Stimulated activated CD8-positive, alpha-beta memory T cell treated with anti-CD3 and anti-CD28 coated beads, Interleukin-7, amount 100 ng/mL, for 24 hours (primary cell): ENCODE results near the gene CBX3.
"Not testable (repeated sequence)": the region's sequence is repeated elsewhere in the genome, so short reads cannot be mapped to it uniquely, and the experiment has no call there.

Experiments
- DNase-seq: peaks from one replicate; pipeline ENCODE4 v3.0.0-alpha.2; 2020; ENCODE audit warnings: low read depth

Gene CBX3

DNA sequence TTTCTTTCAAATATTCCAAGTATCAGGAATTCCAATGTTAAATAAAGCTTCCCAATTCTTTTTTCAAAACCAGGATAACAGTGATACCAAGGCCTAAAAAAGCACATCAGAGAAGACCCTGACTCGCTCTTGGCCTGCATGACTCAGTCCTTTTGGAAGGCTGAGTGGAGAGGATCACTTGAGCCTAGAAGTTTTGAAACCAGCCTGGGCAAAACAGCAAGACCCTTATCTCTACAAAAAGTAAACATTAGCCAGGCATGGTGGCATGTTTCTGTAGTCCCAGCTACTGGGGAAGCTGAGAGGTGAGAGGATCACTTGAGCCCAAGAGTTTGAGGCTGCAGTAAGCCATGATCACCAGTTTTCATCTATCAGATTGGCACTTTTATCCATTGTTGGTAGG lies 30.9 kb upstream of the CBX3 start:
- no peak for DNase-seq

DNA sequence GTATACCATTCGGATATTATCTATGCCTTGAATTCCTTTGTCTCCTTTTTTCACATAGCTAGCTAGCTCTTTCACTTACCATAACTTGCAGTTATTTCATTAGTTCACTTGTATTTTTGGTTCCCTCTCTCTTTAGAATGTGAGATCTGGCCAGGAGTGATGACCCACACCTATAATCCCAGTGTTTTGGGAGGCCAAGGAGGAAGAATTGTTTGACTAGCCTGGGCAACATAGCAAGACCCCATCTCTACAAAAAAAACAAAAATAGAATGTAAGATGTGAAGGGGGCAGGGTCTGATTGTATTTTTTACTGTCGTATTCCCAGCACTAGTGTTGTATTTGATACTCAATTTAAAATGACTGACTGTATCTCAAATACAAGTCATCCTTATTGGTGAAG lies 29.9 kb upstream of the CBX3 start:
- DNase-seq: no peak

DNA sequence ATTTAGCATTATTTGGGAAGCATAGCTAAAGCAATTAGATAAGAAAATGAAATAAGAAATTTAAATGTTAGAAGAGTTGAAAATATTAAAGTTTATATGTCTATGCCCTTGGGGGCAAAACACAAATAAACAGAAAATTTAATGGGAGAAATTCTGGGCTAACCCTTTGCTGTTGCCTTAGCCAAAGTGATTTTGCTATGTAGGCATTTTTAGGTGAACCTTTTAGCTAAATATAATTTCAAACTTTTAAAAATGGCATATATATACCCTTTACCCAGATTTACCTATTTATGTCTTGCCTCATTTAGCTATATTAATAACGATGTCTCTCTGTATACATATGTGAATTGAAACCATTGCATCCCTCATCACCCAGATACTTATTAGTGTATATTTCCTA lies 29.5 kb upstream of the CBX3 start:
- no peak for DNase-seq

DNA sequence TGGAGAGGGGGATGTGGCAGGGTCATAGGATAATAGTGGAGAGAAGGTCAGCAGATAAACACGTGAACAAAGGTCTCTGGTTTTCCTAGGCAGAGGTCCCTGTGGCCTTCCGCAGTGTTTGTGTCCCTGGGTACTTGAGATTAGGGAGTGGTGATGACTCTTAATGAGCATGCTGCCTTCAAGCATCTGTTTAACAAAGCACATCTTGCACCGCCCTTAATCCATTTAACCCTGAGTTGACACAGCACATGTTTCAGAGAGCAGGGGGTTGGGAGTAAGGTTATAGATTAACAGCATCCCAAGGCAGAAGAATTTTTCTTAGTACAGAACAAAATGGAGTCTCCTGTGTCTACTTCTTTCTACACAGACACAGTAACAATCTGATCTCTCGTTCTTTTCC lies 25.6 kb upstream of the CBX3 start:
- DNase-seq: not testable (repeated sequence)

DNA sequence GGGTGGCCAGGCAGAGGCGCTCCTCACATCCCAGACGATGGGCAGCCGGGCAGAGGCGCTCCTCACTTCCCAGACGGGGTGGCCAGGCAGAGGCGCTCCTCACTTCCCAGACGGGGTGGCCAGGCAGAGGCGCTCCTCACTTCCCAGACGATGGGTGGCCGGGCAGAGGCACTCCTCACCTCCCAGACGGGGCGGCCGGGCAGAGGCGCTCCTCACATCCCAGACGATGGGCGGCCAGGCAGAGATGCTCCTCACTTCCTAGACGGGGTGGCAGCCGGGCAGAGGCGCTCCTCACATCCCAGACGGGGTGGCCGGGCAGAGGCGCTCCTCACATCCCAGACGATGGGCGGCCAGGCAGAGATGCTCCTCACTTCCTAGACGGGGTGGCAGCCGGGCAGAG lies 24.8 kb upstream of the CBX3 start:
- not testable (repeated sequence) for DNase-seq

DNA sequence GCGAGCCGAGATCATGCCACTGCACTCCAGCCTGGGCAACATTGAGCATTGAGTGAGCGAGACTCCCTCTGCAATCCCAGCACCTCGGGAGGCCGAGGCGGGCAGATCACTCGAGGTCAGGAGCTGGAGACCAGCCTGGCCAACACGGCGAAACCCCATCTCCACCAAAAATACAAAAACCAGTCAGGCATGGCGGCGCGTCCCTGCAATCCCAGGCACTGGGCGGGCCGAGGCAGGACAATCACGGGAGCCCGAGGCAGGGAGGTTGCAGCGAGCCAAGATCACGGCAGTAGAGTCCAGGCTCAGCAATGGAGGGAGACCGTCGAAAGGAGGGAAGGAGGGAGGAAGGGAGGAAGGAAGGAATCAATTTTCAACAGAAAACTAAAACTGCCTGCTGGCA lies 24.3 kb upstream of the CBX3 start:
- DNase-seq: not testable (repeated sequence)

DNA sequence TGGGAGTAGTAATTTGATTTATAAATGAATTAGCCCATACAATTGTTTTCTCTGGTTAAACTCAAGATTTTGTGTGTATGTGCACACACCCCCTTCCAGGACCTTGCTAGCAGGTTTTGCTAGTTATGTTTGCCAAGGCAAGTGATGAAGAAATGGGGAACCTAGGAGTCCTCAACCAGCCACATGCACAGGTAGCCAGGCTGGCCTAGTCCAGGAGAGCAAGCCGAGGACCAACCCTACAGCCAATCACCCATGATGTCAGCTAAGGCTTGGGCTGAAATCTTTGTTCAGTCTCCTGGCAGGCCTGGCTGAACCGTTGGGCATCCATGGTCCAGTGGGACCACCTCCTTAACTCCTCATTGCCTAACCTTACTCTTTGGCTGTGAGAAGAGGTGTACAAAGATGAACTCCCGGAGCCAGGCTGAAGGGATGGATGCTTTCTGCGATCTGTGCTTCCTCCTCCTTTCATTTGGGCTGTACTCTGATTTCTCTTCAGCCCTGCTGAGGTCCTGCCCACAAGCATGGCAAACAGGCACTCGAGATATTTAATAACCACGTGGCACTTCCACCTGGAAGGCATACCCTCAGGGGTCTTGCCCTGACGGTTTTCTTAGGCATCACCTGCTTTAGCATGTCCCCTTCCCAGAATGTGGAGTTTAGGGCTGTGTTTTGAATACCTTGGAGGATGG lies 23.1 kb upstream of the CBX3 start:
- no peak for DNase-seq

DNA sequence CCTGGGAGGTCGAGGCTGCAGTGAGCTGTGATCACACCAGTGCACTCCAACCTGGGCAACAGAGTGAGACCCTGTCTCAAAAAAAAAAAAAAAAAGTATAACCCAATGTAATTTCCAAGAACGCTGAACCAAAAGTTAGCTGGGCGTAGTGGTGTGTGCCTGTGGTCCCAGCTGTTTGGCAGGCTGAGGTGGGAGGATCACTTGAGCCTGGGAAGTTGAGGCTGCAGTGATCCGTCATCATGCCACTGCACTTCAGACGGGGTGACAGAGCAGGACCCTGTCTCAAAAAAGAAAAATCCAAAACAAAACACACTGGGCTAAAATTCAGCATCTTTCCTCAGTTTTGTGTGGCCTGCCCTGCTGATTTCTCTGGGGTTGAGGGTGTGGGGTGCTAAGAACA lies 22.1 kb upstream of the CBX3 start:
- no peak for DNase-seq

DNA sequence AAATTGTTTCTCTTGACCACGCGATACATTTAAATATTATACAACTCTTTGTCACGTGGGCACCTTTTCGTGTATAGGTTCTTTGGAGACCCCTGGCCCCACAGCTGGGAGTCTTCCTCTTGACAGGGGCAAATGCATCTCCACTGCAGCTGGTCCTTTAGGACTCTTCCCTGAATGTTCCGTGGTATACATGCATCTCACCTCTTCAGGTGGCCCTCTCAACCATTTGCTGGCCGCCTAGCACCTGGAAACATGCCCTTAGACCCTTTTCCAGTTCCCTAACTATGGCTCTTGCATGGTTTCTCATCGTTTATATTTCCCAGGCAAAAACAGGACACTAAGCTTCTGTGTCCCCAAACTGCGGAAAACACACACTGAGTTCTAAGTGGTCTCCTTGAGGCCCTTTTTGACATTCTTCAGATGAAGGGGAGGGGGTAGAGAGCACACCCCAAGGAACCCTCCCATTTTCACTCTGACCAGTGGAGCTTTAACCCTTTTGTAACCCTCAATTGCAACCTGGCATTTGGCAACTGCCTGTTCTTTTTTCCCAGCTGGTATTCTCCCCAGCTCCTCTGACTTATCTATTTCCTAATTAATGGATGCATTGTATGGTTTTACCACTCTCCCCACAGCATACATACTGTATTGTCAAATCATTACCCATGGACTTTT lies 21.6 kb upstream of the CBX3 start:
- no peak for DNase-seq

DNA sequence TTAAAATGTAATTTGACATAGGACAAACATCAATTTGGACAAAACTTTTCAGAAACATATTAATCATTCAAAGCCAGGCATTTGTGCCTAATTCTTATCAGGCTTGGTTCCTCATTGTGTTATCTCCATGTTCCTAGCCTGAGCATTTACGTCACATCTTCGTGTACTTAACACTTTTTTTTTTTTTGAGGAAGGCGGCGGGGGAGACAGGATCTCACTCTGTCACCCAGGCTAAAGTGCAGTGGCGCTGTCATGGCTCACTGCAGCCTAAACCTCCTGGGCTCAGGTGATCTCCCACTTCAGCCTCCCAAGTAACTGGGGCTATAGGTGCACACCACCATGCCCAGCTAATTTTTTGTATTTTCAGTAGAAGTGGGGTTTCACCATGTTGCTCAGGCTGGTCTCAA lies 20.8 kb upstream of the CBX3 start:
- DNase-seq: no peak

DNA sequence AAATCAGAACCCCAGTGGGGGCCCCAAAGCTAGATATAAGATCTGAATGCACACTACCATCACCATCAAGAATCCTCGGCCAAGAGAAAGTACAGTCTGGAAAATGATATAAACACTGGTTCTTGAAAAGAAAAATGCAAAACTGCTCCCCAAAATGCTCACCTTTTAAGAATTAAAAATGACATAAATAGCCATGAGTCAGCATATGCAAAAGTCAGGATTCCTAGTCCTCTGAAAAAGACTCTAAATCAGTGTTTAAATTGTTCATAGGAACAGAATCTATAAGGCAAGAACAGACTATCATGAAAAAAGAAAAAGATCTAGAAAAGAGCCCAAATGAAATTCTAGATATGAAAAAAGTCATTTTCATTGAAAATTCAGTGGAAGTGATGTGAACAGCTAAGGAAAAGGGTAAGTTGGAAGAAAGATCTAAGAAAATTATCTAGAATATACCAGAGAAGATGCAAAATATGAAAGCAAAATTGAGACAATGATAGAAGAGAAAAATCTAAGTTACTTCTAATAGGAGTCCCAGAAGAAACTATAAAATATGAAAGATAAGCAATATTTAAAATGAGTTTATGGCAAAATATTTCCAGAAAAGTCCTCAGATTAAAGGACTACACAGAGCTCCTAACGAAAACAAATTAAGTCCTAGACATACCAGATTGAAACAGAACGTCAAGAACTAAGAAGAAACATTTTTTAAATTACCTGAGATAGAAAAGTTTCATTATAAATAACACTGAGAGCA lies 19.9 kb upstream of the CBX3 start:
- no peak for DNase-seq

DNA sequence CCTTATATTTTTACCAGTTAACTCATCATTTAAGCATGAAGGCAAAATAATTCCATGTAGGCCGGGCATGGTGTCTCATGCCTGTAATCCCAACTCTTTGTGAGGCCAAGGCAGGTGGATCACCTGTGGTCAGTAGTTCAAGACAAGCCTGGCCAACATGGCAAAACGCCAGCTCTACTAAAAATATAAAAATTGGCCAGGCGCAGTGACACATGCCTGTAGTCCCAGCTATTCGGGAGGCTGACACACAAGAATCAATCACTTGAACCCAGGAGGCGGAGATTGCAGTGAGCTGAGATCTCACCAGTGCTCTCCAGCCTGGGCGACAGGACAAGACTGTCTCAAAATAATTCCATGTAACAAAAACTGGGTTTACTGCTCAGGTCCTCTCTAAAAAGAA lies 19.3 kb upstream of the CBX3 start:
- no peak for DNase-seq

DNA sequence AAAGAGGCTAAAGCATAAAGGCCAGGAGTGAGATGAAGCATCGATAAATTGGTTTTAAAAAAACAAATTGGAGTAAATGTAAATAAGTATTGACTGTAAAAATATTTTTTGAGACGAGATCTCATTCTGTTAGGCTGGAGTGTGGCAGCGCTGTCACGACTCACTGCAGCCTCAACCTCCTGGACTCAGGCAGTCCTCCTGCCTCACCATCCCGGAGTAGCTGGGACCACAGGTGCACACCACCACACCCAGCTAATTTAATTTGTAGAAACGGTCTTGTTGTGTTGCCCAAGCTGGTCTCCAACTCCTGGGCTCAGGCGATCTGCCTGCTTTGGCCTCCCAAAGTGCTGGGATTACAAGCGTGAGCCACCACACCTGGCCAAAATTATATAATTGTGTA lies 18.8 kb upstream of the CBX3 start:
- DNase-seq: no peak

DNA sequence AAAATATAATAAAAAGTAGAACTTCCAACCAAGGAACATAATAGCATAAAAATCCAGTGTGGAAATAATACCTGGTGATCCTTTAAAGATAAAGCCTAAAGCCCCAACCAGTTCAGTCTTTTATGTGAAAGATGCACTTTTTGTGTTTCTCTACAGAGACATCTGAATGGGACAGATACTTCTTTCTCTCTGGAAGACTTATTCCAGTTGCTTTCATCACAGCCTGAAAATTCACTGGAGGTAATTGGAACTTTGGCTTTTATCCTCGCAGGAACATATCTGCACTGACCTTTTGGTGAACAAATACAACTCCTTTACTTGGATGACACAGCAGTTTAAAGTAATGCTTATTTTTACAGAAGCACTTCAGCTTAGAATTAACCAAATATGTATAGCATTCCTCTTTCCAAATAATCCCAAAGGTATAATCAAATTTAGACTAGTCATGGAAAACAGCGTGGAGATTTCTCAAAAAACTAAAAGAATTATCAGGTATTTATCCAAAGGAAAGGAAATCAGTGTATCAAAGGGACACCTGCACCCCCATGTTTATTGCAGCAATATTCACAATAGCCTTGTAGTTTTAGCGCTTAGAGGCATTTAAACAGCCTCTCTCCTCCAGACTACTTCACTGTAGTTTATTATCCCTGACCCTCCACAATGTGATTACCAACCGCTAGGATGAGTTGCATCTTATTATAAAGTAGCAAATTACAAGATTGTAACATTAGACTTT lies 17.8 kb upstream of the CBX3 start:
- no peak for DNase-seq

DNA sequence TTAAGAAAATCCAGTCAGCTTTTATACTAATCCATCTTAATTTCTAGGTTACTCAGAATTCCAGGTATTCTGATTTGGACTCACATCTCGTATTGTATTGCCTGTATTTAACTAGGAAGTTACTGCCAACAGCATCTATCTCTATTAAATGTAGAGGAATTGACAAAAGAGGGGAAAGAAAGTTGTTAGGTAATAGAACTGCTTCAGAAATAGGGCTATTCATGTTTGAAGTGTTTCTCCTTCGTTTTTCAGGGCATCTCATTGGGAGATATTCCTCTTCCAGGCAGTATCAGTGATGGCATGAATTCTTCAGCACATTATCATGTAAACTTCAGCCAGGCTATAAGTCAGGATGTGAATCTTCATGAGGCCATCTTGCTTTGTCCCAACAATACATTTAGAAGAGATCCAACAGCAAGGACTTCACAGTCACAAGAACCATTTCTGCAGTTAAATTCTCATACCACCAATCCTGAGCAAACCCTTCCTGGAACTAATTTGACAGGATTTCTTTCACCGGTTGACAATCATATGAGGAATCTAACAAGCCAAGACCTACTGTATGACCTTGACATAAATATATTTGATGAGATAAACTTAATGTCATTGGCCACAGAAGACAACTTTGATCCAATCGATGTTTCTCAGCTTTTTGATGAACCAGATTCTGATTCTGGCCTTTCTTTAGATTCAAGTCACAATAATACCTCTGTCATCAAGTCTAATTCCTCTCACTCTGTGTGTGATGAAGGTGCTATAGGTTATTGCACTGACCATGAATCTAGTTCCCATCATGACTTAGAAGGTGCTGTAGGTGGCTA lies 17.1 kb upstream of the CBX3 start:
- DNase-seq: not testable (repeated sequence)

DNA sequence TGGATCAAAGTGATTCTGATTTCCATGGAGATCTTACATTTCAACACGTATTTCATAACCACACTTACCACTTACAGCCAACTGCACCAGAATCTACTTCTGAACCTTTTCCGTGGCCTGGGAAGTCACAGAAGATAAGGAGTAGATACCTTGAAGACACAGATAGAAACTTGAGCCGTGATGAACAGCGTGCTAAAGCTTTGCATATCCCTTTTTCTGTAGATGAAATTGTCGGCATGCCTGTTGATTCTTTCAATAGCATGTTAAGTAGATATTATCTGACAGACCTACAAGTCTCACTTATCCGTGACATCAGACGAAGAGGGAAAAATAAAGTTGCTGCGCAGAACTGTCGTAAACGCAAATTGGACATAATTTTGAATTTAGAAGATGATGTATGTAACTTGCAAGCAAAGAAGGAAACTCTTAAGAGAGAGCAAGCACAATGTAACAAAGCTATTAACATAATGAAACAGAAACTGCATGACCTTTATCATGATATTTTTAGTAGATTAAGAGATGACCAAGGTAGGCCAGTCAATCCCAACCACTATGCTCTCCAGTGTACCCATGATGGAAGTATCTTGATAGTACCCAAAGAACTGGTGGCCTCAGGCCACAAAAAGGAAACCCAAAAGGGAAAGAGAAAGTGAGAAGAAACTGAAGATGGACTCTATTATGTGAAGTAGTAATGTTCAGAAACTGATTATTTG lies 16.3 kb upstream of the CBX3 start:
- DNase-seq: no peak

DNA sequence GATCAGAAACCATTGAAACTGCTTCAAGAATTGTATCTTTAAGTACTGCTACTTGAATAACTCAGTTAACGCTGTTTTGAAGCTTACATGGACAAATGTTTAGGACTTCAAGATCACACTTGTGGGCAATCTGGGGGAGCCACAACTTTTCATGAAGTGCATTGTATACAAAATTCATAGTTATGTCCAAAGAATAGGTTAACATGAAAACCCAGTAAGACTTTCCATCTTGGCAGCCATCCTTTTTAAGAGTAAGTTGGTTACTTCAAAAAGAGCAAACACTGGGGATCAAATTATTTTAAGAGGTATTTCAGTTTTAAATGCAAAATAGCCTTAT lies 15.7 kb upstream of the CBX3 start:
- no peak for DNase-seq

DNA sequence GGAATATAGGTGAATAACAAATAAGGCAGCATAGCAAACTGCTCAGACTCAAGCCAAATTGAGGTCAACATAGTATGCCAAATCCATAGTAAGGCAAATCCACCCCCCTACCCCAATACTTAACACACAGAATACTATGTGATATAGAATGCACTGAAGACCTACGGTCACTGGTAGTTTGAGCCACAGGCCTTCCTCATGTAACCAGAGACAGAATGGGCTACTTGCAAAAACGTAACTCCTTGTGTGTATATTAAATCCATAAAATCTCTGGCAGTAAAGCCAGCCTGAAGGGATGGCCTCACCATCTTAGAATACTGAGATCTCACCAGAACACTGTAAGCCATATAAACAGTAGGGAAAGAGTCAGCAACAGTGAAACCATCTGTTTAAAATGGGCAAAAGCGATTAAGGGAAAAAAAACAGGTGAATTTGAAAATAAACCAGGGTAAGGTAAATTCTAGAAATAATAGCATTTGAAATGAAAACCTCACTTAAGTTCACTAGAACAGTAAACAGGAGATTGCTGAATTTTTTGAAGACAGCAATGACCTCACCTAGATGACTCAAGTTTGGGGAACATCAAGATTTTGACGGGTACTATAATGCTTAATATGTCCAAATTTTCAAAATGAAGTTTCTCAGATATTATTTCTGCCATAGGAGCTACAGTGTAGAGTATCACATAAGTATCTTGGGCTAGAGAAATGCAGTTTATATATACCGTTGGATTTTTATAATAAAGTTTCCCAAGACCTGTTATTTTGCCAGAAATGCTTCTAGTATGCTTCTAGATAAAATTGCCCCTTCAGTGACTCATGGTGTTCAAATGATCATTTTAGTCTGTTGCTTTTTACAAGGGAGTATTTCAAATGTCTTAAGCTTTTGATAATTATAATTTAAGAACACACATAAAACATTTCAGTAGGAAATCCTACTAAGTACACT lies 14.9 kb upstream of the CBX3 start:
- no peak for DNase-seq

DNA sequence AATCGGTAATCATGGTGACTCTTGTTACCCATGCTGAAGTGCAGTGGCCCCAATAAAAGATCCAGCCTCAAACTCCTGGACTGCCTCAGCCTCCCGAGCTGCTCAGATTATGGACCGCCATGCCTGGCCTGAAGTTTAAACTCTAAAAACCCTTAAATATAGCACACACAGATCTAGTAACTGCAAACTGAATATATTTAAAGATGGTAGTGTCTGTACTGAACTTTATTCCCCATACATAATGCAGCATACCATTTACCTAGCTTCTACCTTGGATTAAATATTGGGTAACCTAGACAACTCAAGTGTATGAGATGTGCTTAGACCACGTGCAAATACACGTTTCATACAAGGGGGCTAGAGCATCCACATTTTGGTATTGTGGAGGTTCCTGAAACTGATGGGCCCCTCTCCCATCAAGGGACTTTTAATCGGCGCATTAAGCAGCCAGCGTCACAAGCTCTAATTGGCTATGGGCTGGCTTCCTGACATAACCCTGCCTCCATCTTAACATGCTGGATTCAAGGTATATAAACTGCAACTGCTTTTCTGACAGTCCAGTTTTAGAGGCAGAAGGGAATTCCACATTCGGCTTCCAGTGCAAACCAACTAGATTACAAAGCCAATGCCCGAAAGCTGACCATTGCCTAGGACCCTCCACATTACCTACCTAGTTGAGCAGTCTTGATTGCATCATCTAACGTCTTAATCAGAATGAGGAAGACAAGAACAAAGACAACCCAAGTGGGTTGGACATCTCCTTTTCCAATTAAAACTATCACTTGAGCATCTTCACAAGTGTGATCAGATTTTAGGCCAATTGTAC lies 14.0 kb upstream of the CBX3 start:
- DNase-seq: no peak
